HCT116 (cell line): ENCODE measurements around the gene IMMP2L.

Source experiments
- CBX3 ChIP-seq: IDR thresholded peaks from 2 replicates; pipeline ENCODE4 v1.6.1; 2012; ENCODE audit warnings: low read depth
- CEBPB ChIP-seq: IDR thresholded peaks from 2 replicates; pipeline ENCODE4 v1.6.1; 2012; ENCODE audit warnings: low read depth
- EGR1 ChIP-seq: IDR thresholded peaks from 2 replicates; pipeline ENCODE4 v1.6.1; 2012; ENCODE audit warnings: low read depth
- ELF1 ChIP-seq: IDR thresholded peaks from 2 replicates; pipeline ENCODE4 v1.6.1; 2012; ENCODE audit warnings: low read depth, borderline replicate concordance
- EZH2 ChIP-seq: fragments of 200-600 bp; sonication (generic); IDR thresholded peaks from 2 replicates; pipeline ENCODE4 v1.6.1; 2017; ENCODE audit warnings: antibody characterized with exemption, mixed run types
- EZH2phosphoT487 ChIP-seq: fragments of 200-600 bp; IDR thresholded peaks from 2 replicates; pipeline ENCODE4 v1.6.1; 2018; ENCODE audit warnings: antibody characterized with exemption, borderline replicate concordance
- POLR2A ChIP-seq: IDR thresholded peaks from 2 replicates; pipeline ENCODE4 v1.7.0; 2011; ENCODE audit warnings: borderline replicate concordance; ENCODE audit not compliant: insufficient read depth, insufficient read length; ENCODE audit errors: extremely low read depth
- POLR2AphosphoS5 ChIP-seq: IDR thresholded peaks from 2 replicates; pipeline ENCODE4 v1.6.1; 2011; ENCODE audit warnings: mild to moderate bottlenecking, low read depth, low read length, moderate library complexity
- SIN3A ChIP-seq: IDR thresholded peaks from 2 replicates; pipeline ENCODE4 v1.6.1; 2012; ENCODE audit warnings: low read depth
- SP1 ChIP-seq: IDR thresholded peaks from 2 replicates; pipeline ENCODE4 v1.6.1; 2012; ENCODE audit warnings: low read depth
- YY1 ChIP-seq: IDR thresholded peaks from 2 replicates; pipeline ENCODE4 v1.6.1; 2011; ENCODE audit warnings: low read length, low read depth, moderate library complexity, mild to moderate bottlenecking; ENCODE audit not compliant: insufficient replicate concordance; ENCODE audit errors: extremely low read depth
- TF ChIP-seq, protein P1 (sequence below), 3 experiments: fragments of 200-600 bp in 1 of 3; sonication (generic) in 1 of 3; IDR thresholded peaks in 2 of 3; conservative IDR thresholded peaks in 1 of 3; 2 replicates each; pipeline ENCODE4 v1.5.1; 2012 to 2017; ENCODE audit warnings: low read depth in 2 of 3, low read length in 2 of 3, antibody characterized with exemption in 1 of 3, borderline replicate concordance in 1 of 3, control low read depth in 1 of 3, mild to moderate bottlenecking in 1 of 3, mixed read lengths in 1 of 3, mixed run types in 1 of 3, moderate library complexity in 1 of 3; ENCODE audit not compliant: insufficient read depth in 1 of 3
- TF ChIP-seq, protein P2 (sequence below): IDR thresholded peaks from 2 replicates; pipeline ENCODE4 v1.6.1; 2012

DNA sequence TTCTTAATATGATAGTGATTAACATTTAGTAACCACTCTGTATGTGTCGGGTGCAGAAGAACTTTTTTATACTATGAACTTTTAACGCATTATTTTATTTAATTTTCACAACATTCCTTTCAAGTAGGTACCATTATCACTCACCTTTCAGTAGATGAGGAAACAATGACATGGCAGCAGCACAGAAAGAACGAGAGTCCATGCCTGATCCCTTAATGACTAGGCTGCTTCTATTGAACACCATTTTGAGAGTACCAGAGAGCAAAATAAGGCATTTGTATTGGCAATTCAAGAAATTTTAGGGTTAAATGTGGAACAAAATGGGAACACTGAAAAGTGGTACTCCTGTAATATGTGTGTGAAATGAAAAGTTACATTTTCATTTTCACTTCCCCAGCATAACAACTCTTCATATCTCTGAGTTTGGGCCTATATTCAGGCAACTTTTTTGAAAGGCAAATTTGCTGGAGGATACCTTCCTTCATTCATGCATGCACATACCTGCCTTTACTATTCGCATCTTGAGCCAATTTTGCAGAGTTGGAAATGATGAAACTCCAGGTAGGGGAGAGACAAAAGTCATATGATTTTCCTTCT, 458.5 kb downstream of the IMMP2L start:
- TF ChIP-seq, protein P1, sequence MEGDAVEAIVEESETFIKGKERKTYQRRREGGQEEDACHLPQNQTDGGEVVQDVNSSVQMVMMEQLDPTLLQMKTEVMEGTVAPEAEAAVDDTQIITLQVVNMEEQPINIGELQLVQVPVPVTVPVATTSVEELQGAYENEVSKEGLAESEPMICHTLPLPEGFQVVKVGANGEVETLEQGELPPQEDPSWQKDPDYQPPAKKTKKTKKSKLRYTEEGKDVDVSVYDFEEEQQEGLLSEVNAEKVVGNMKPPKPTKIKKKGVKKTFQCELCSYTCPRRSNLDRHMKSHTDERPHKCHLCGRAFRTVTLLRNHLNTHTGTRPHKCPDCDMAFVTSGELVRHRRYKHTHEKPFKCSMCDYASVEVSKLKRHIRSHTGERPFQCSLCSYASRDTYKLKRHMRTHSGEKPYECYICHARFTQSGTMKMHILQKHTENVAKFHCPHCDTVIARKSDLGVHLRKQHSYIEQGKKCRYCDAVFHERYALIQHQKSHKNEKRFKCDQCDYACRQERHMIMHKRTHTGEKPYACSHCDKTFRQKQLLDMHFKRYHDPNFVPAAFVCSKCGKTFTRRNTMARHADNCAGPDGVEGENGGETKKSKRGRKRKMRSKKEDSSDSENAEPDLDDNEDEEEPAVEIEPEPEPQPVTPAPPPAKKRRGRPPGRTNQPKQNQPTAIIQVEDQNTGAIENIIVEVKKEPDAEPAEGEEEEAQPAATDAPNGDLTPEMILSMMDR (IDR thresholded peaks at IDR 0.05 in 2 of 3, conservative IDR thresholded peaks at IDR 0.05 in 1 of 3; ENCODE audit: borderline replicate concordance in 1 of 3, insufficient read depth in 1 of 3, low read depth in 2 of 3, low read length in 2 of 3) = no peak
- TF ChIP-seq POLR2AphosphoS5 = no peak
- TF ChIP-seq CEBPB = no peak
- TF ChIP-seq SIN3A = no peak
- no peak for TF ChIP-seq CBX3
- no peak for TF ChIP-seq EGR1
- no peak for TF ChIP-seq POLR2A
- TF ChIP-seq YY1 = no peak
- no peak for TF ChIP-seq ELF1
- no peak for TF ChIP-seq SP1
- no peak for TF ChIP-seq EZH2
- TF ChIP-seq EZH2phosphoT487 = no peak
- TF ChIP-seq, protein P2, sequence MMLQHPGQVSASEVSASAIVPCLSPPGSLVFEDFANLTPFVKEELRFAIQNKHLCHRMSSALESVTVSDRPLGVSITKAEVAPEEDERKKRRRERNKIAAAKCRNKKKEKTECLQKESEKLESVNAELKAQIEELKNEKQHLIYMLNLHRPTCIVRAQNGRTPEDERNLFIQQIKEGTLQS = no peak
